PC-9 (cell line): ENCODE results near the gene COP1.

Experiments used
- EZH2 ChIP-seq: fragments of 200-600 bp; sonication (generic); IDR thresholded peaks from 2 replicates; pipeline ENCODE4 v1.8.0; 2017; ENCODE audit warnings: antibody characterized with exemption, low read depth
- TF ChIP-seq, protein P1 (sequence below): fragments of 200-600 bp; sonication (generic); conservative IDR thresholded peaks from 2 replicates; pipeline ENCODE4 v1.6.1; 2017; ENCODE audit warnings: mixed run types, antibody characterized with exemption, mild to moderate bottlenecking, moderate library complexity

DNA sequence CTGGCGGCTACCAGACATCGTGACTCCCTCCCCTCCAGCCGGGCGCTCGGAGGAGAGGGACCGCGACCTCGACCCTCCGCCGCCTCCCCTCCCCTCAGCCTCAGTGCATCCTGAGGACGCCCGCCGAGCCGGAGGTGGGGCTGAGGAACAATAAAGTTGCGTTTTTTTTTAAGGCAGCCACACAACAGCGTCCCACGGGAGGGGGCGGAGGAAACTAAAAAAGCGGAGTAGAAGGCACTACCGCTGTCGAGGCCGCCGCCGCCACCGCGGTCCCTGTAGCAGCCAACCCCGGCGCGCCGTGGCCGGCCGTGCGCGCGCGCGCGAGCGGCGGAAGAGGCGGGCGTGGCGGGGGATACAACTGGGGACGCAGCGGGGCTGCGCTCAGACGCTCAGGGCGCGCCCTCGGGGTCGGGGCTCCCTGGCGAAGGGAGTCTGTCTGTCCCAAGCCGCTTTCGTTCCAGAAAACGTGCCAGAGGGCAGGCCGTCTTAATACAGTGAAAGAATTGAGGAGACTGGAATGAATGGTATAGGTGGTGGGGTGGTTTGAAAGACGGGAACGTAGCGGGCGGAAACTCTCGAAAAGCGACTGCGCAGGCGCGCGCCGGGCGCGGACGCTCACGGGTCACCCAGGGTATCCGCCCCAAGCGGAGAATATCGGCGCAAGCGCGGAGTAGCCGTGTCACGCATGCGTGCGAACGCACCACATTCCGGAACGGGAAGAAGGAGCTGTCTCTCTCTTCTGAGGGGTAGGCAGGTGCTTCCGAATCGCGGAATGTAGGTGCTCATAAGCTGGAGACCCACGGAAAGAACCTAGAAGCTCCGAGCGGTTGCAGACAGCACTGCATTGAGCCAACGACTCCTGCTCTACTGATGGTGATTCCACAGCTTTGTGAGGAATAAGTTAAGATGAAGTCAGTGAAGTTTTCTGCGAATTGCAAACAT lies at the start of gene COP1:
- TF ChIP-seq, protein P1, sequence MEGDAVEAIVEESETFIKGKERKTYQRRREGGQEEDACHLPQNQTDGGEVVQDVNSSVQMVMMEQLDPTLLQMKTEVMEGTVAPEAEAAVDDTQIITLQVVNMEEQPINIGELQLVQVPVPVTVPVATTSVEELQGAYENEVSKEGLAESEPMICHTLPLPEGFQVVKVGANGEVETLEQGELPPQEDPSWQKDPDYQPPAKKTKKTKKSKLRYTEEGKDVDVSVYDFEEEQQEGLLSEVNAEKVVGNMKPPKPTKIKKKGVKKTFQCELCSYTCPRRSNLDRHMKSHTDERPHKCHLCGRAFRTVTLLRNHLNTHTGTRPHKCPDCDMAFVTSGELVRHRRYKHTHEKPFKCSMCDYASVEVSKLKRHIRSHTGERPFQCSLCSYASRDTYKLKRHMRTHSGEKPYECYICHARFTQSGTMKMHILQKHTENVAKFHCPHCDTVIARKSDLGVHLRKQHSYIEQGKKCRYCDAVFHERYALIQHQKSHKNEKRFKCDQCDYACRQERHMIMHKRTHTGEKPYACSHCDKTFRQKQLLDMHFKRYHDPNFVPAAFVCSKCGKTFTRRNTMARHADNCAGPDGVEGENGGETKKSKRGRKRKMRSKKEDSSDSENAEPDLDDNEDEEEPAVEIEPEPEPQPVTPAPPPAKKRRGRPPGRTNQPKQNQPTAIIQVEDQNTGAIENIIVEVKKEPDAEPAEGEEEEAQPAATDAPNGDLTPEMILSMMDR: no peak
- TF ChIP-seq EZH2: no peak
